Dedifferentiated amniotic fluid mesenchymal stem cell (primary cell): Measurements from ENCODE around the gene KLHL4.
"Not testable (repeated sequence)": the region's sequence is repeated elsewhere in the genome, so short reads cannot be mapped to it uniquely, and the experiment has no call there.

Source experiments
- DNase-seq: peaks from one replicate; pipeline ENCODE4 v3.0.0-alpha.2; 2016; ENCODE audit errors: extremely low spot score

The KLHL4 gene, protein sequence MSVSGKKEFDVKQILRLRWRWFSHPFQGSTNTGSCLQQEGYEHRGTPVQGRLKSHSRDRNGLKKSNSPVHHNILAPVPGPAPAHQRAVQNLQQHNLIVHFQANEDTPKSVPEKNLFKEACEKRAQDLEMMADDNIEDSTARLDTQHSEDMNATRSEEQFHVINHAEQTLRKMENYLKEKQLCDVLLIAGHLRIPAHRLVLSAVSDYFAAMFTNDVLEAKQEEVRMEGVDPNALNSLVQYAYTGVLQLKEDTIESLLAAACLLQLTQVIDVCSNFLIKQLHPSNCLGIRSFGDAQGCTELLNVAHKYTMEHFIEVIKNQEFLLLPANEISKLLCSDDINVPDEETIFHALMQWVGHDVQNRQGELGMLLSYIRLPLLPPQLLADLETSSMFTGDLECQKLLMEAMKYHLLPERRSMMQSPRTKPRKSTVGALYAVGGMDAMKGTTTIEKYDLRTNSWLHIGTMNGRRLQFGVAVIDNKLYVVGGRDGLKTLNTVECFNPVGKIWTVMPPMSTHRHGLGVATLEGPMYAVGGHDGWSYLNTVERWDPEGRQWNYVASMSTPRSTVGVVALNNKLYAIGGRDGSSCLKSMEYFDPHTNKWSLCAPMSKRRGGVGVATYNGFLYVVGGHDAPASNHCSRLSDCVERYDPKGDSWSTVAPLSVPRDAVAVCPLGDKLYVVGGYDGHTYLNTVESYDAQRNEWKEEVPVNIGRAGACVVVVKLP

DNA sequence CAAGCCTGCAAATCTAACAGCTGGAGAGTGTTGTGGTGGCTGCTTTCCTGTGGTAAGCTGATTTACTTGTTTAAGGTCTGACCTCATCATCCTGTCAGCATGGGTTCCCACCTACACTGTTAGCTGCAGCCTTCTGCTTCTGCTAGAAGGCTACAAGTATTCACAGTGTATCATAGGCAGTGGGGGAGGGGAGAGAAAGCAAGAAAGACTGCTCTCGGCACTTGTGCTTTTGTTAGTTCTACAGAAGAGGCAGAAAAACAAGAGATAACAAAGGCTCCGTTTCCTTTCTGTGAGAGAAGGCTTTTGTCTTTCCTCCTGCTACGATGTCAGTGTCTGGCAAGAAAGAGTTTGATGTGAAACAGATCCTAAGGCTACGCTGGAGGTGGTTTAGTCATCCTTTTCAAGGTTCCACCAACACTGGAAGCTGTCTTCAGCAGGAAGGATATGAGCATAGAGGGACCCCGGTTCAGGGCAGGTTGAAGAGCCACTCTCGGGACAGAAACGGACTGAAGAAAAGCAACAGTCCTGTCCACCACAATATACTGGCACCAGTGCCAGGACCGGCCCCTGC is at the start of gene KLHL4:
TSS of gene KLHL4 (plus strand) at position 232 of the 571 bp plus-strand sequence. CDS start at position 324, 92 bp downstream.
- no peak for DNase-seq

DNA sequence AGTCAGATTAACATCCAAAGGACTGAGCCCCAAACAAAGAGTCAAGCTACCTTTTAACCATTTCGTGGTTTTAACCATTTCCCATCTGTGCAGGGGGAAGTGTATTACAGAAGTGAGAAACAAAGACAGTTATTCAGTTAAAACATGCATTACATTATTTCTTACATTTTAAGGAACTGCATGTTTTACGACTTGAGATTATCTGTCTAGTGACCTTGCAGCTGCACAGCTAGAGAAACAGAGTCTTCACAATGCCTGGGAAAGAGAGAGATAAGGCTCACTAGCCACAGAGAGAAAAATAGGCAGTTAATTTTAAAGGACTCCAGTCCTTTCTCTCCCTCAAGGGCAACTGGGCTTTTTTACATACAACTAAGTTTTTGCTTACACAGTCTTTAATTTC is 48.7 kb upstream of the KLHL4 start:
- no peak for DNase-seq

DNA sequence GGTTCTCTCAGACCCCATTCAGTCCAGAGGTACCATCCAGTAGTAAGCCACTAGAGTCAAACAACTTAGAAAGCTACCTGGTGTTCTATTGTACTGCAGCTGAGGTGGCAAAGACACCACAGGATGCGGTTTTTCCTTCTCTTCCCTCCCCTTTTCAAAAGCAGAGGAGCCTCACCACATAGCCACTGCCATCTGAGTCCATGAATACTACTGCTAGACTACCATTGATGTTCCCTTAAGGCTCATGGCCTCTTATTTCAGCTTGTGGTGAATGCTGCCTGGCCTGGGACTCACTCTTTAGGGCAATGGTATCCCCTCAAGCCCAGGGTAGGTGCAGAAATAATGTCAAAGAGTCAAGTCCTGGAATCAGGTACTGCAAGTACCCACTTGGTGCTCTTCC is 41.8 kb upstream of the KLHL4 start:
- DNase-seq, result no peak

DNA sequence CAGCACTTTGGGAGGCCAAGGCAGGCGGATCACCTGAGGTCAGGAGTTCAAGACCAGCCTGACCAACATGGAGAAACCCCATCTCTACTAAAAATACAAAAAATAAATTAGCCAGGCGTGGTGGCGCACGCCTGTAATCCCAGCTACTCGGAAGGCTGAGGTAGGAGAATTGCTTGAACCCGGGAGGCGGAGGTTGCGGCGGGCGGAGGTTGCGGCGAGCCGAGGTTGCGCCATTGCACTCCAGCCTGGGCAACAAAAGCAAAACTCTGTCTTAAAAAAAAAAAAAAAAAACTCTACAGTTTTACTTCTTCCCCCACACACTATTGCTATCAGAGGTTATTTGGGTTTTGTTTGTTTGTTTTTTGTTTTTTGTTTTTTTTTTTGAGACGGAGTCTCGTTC is 38.9 kb upstream of the KLHL4 start:
- DNase-seq, result not testable (repeated sequence)

DNA sequence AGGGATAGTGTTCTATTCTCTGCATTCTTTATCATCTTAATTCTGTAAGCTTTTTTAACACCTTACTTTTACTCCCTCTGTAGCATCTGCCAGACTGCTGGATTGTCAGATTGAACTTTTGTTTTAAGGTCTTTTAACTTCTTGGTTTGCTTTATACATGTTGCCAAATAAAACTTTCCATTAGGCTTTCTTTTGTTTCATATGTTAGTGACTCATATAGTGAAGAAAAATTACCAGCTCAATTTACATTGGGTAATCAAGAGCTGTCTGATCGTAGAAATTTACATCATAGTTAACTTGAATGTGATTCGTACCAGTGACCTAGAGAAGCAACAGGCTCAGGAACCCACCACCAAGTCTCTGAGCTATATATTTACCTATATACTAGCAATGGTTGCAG is 28.5 kb upstream of the KLHL4 start:
- no peak for DNase-seq

DNA sequence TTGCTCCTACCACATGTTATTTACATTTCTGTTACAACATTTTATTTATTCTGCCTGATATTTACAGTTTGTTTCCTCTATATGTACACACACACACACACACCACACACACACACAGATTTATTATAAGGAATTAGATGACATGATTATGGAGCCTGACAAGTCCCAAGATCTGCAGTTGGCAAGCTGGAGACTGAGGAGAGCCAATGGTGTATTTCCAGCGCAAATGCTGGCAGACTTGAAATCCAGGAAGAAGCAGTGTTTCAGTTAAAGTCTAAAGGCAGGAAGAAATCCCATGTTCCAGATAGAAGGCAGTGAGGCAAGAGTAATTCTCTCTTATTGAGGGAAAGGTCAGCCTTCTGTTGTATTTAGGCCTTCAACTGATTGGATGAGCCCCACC is 1.8 kb upstream of the KLHL4 start:
- DNase-seq, result no peak

DNA sequence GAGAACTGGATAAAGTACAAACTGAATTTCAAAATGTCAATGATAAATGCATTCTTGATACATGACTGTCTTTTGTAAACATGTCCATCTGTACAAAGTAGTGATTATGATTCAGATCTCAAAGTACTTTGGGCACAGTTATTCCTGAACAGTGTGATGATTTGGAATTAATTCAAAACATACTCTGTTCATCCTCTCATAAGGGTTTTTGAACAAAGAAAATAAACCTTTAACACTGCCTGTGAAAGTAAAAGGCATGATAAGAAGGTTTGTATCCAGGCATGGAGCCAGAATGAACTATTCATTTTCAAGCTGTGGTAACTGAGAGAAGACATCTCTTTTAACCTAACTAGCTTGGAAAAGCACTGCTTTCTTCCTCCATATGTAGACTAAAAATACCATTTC is 883 bp upstream of the KLHL4 start:
- DNase-seq, result no peak

DNA sequence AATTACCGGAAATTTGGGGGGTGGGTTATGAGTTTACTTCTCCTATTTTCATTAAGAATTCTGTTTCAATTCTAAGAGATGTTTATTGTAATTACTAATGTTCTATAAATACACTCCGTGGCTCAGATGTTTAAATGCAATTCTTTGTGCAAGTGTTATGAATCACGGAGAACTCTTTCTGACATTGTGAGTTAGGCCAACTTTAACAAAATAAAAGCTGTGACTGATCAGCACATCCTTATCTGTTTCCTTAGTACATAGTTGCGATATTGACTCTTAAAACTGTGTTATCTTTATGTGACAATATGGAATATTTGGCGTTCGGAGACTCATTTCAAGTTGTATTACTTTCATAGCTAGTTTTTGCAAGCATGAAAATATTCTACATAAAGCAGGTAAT is 902 bp downstream of the KLHL4 start:
- no peak for DNase-seq

DNA sequence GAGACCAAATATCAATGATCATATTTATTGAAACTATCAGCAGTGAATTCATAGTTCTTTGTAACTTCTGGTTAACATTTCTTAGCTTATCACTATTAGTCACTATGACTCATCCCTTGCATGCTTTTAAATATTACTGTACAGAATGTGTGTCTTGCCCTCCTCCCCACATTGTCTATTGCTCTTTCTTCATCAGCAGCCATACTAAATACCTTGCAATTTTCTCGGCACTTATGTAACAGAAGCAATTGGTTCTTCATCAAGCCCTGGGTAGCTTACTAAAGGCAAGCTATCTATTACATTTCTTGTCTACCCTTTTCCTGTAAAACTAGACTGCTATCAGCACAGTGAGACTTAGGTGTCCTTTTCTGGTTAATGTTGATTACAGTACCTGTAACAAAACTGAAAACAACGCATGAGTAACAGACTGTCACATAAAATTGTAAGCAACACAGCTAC is 8.2 kb downstream of the KLHL4 start:
- no peak for DNase-seq

DNA sequence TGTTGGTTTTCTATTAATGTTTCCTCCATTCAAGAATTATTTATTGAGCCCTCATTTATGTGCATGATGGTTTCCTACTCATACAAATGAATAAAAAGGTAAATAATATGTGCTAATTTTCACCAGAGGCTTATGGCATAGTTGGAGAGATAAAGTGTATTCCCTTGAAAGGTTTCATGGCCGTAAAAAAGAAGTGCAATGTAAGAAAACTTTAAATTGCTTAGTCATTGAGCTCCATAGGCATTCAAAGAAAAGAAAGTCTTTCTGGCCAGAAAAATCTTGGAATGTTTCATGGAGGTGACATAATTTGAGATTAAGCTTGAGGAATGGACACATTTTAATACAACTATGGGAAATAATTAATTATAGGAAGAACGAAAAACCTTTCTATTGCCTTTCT is 8.7 kb downstream of the KLHL4 start:
- no peak for DNase-seq

DNA sequence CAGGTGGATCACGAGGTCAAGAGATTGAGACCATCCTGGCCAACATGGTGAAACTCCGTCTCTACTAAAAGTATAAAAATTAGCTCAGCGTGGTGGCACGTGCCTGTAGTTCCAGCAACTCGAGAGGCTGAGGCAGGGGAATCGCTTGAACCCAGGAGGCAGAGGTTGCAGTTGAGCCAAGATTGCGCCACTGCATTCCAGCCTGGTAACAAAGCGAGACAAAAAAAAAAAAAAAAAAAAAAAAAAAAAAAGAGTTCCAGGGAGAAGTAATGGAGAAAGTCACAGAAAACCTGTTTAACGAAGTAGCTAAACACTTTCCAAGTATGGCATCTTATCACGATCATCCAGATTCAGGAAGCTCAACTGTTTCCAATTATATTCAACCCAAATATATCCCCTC is 10.9 kb downstream of the KLHL4 start:
- no peak for DNase-seq

DNA sequence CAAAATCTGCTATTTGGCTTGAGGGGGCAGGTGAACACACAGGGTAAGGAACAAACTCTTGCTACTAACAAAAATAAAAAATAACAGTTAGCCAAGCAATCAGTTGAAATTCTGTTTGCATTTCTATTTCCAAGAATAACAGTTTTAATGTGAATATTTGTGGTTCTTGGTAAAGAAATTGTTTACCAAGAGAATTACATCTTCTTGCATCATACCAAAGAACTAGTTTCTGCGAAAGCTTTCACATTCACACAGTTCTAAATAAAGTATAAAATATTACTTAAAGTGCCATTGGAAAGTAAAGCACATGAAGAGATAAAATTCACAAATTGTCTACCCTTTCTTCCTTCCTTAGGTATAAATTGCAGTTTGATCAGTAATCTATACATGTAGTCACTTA is 54.4 kb downstream of the KLHL4 start:
- DNase-seq, result no peak

DNA sequence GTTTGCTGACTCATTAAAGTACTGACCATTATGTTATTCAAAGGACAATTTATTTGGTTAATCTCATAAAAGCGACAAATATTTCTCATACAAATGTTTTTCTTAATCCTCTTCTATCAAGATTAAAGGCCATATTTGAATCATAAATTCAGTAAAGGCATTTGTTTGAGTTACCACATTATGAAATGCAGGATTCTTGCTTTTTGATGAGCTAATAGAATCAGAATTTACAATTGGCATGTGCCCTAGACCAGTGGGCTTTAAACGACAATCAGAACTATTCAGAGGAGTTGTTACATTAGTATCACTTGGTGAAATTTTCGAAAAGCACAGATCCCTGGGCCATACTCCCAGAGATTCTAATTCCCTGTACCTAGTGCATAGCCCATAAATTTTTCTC is 55.3 kb downstream of the KLHL4 start:
- no peak for DNase-seq

DNA sequence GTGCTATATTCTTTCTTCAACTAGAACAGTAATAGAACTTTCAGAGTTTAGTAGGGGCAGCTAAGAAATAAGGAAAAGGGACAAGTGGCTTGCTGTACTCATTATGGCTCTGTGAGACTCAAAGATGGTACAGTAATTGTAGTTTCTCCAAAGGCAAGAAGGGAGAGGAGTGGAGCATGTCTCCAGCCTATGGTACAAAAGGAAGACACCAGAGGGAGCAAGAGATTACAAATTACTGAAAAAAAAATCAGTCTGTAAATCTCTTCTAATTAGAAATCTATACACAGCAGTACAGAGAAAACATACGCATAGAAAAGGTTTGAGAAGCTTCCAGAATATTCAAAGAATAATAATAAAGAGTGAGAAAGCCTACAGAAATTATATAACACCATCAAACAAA is 61.4 kb downstream of the KLHL4 start:
- no peak for DNase-seq

DNA sequence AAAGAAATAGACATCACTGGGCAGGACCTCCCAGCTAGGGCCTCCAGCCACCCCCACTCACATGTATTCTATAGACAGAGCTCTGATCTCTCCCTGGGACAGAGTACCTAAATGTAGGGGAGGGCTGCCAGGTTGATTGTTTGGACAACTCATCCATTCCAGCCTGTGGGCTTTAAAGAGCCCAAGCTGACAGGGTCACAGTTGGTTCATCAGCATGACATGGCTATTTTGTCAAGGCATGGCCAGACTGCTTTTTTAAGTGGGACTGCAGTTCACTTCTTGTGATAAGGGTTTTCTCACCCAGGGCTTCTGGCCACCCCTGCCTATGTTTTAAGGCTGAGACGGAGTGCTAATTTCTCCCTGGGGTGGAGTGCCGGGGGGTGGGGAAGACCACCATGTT is 63.3 kb downstream of the KLHL4 start:
- no peak for DNase-seq

DNA sequence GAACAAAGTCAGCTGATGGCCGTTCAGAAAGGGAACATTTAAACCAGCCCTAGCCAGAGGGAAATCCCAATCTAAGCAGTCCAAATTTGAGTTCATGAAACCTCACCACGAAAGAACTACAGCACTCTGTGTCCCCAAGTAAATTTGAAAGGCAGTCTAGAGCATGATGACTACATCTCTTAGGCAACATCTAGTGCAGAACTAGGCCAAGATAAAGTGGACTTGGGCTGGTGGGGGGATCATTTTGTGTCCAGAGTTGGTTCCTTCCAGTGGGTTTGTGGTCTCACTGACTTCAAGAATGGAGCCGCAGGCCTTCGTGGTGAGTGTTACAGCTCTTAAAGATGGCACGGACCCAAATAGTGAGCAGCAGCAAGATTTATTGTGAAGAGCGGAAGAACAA is 64.9 kb downstream of the KLHL4 start:
- DNase-seq, result no peak

DNA sequence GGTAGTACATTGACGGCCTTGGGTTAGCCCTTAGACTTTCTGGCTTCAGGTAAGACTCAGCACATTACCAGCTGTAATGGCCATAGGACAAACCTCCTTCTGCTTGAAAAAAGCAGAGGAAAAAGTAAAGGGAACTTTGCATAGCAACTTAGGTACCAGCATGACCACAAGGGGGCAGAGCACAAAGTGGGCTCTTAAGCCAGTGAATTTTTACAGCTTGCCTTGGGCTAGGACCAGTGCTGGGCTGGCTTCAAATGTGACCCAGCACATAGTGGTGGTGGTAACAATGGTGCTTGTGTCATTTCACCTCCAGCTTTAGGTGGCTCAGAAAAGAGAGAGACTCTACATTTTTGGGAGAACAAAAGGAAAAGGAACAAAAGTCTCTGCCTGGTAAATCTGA is 66.1 kb downstream of the KLHL4 start:
- no peak for DNase-seq

DNA sequence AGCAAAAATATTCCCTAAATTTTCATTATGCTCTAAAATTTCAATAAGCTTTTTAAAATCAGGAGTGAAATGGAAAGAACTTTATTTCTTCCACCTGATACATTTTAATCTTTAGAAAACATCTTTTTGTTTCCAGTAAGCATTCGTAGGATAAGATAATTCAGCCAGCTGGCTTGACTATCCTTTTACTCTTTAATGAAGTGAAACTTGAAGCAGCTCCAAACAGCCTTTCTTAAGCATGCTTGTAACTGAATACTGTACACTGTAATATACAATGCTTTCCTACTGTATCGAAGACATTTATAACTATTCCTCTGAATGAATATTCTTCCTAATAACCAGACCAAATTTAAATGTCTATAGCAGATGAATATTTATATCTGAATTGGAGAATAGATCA is 98.8 kb downstream of the KLHL4 start:
- DNase-seq, result no peak

DNA sequence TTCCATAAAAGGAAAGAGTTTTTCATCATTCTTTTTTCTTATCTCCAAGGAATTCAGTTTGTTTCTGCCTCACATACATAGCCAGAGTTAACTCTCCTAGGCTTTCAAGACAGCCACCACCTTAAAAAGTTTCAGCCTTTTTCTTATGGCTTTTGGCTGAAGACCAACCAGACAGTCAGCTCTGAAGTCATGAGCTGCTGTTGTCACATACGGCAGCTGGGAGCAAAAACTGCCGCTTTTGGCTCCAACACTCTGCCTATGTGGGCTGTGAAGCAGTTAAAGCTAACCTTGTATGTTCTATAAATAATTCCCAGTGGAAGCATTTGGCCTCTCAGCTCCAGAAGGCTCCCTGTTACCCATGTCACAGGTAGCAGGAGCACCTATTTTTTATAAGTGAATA is 104.1 kb downstream of the KLHL4 start:
- no peak for DNase-seq

DNA sequence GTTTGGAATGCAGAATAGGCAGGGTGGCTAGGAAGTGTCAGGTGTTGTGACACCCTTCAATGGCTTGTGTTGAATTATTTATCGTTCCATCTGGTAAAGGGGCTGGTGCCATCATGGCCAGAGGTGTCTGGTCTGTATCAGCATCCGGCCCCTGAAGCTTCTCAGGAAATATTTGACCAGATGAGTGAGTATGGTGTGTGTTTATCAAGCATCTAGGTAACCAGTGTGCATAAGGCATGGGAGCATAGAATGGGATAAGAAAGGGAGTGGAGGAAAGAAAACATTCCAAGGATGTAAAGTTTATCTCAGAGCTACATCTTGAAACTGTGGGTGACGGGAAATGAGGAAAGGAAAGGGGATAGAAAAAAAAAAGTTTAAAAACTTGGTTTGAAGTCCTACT is 109.4 kb downstream of the KLHL4 start:
- no peak for DNase-seq

DNA sequence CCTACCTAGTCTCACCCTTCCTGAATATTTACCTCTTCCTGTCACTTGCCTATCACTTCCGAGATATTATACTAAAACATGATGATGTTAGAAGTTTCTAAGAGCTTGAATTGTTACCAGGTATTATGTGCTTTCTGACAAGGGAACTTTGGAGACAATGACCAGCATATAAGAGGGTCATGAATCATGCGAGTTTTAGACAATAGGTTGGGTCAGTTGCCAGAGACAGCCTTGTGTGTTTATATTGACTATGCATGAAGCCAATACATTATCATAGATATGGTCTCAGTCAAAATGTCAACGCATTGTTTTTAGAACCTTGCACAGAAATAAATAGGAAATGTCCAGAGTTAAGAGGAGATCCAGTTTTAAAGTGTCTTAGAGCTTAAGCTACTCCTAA is 116.8 kb downstream of the KLHL4 start:
- no peak for DNase-seq

DNA sequence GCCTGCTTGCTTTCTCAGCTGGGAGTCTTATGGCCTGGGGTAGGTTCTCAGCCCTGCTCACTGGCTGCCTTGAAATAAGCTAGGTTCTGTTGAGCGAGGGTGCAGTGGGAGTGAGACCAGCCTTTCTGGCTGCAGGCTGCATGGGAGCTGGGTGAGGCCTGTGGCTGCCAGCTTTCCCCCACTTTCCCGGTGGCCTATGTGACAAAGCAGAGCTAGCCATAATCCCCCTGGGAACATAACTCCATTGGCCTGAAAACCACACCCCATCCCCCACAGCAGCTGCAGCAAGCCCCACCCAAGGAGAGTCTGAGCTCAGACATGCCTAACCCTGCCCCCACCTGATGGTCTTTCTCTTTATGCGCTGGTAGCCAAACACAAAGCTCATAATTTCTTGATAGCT is 118.9 kb downstream of the KLHL4 start:
- DNase-seq, result no peak

DNA sequence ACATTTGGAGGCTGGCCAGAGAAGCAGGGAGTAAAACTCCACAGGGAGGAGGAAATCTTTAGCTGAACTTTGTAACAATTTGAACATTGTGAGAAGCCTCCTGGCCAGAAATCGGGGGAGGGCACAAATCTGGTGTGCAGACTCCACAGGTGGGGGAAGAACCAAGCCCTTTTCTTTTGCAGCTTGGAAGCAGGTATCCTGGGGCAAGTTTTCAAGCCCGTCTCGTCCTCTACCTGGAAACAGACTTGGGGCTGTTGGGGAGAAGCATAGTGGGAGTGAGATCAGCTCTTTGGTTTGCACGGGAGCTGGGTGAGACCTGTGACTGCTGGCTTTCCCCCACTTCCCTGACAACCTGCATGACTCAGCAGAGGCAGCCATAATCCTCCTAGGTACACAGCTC is 123.8 kb downstream of the KLHL4 start:
- DNase-seq, result not testable (repeated sequence)
